Astrocyte (in vitro differentiated cells and primary cell): ENCODE measurements around the gene DPH6. TPM values are rescaled to one million over a fixed set of nuclear protein-coding genes. Genes with fewer than 3 reads are reported as not detected.

Experiments used
- DNase-seq: peaks from one replicate; pipeline ENCODE4 v3.0.0-alpha.2; 2010; ENCODE audit warnings: low read depth
- FAIRE-seq: peaks from 2 replicates; lab custom pipeline; 2011; peaks lifted over from hg19 to GRCh38; lab: Jason Lieb, UNC
- H2AFZ ChIP-seq: 2 replicates; pipeline ENCODE4 v1.6.0; 2012; ENCODE audit warnings: low read depth, low read length, inconsistent platforms
- H3K27ac ChIP-seq: 2 replicates; pipeline ENCODE4 v1.5.1; 2011; ENCODE audit warnings: low read depth, low read length, inconsistent platforms
- H3K27me3 ChIP-seq: 2 replicates; pipeline ENCODE4 v1.6.0; 2011; ENCODE audit warnings: low read length, inconsistent platforms; ENCODE audit not compliant: insufficient read depth
- H3K36me3 ChIP-seq: 2 replicates; pipeline ENCODE4 v1.5.1; 2011; ENCODE audit warnings: low read length, inconsistent platforms; ENCODE audit not compliant: insufficient read depth
- H3K4me1 ChIP-seq: 2 replicates; pipeline ENCODE4 v1.5.1; 2011; ENCODE audit warnings: low read length, inconsistent platforms; ENCODE audit not compliant: insufficient read depth
- H3K4me2 ChIP-seq: 2 replicates; pipeline ENCODE4 v1.6.0; 2012; ENCODE audit warnings: low read length, inconsistent platforms
- H3K4me3 ChIP-seq: 2 replicates; pipeline ENCODE4 v1.5.1; 2011; ENCODE audit warnings: low read depth, mild to moderate bottlenecking, low read length, inconsistent platforms; ENCODE audit not compliant: insufficient read depth
- H3K79me2 ChIP-seq: 2 replicates; pipeline ENCODE4 v1.6.0; 2012; ENCODE audit warnings: mild to moderate bottlenecking, low read length, inconsistent platforms; ENCODE audit not compliant: insufficient read depth
- H3K9ac ChIP-seq: 2 replicates; pipeline ENCODE4 v1.6.0; 2012; ENCODE audit warnings: mild to moderate bottlenecking, low read length, inconsistent platforms
- H3K9me3 ChIP-seq: 2 replicates; pipeline ENCODE4 v1.5.1; 2012; ENCODE audit warnings: low read depth, mild to moderate bottlenecking, low read length, inconsistent platforms; ENCODE audit not compliant: insufficient read depth
- H4K20me1 ChIP-seq: 2 replicates; pipeline ENCODE4 v1.6.0; 2012; ENCODE audit warnings: low read length, inconsistent platforms; ENCODE audit not compliant: insufficient read depth
- H3K27ac Mint-ChIP-seq: one replicate; pipeline ENCODE4 v1.8.0; 2021; ENCODE audit warnings: mild to moderate bottlenecking, mixed read lengths; ENCODE audit not compliant: unreplicated experiment
- H3K27me3 Mint-ChIP-seq: one replicate; pipeline ENCODE4 v1.8.0; 2021; ENCODE audit warnings: low read depth, mixed read lengths; ENCODE audit not compliant: unreplicated experiment
- H3K36me3 Mint-ChIP-seq: one replicate; pipeline ENCODE4 v1.8.0; 2021; ENCODE audit warnings: low read depth, mixed read lengths; ENCODE audit not compliant: unreplicated experiment
- H3K4me1 Mint-ChIP-seq: one replicate; pipeline ENCODE4 v1.8.0; 2021; ENCODE audit warnings: low read depth, mixed read lengths; ENCODE audit not compliant: unreplicated experiment
- H3K4me3 Mint-ChIP-seq: one replicate; pipeline ENCODE4 v1.8.0; 2021; ENCODE audit warnings: mild to moderate bottlenecking, moderate library complexity, mixed read lengths; ENCODE audit not compliant: unreplicated experiment
- H3K9me3 Mint-ChIP-seq: one replicate; pipeline ENCODE4 v1.8.0; 2021; ENCODE audit warnings: mild to moderate bottlenecking, mixed read lengths; ENCODE audit not compliant: unreplicated experiment
- CTCF ChIP-seq: IDR thresholded peaks from 2 replicates; pipeline ENCODE4 v1.5.1; 2011; ENCODE audit warnings: low read depth, mild to moderate bottlenecking, inconsistent platforms, low read length, moderate library complexity; ENCODE audit not compliant: insufficient read depth
- EZH2 ChIP-seq: IDR thresholded peaks from 2 replicates; pipeline ENCODE4 v1.6.1; 2012; ENCODE audit warnings: mild to moderate bottlenecking, low read length, inconsistent platforms; ENCODE audit not compliant: insufficient read depth
- total RNA-seq: library from RNA; stranded (reverse); gene quantifications from 2 replicates; pipeline ENCODE4 v1.2.1, GENCODE V29; 2021

DPH6 gene
- total RNA-seq, 1 donor from 2014 or later = 7.6 TPM

- Histone ChIP-seq H3K9ac (no peak overlapping the region), H3K4me1 (peaks cover 5% of the 10 kb centered on the region), H4K20me1 (no peaks in the 10 kb centered on the region), H3K79me2 (no peaks in the 10 kb centered on the region), H3K9me3 (no peaks in the 10 kb centered on the region), H3K4me3 (no peak overlapping the region), H3K36me3 (no peaks in the 10 kb centered on the region), H2AFZ (no peak overlapping the region), H3K27ac (no peak overlapping the region), H3K4me2 (no peak overlapping the region), H3K27me3 (no peaks in the 10 kb centered on the region)
- H3K4me1 Mint-ChIP-seq = peaks cover 4% of the 10 kb centered on the region
- H3K27ac Mint-ChIP-seq = no peak overlapping the region
- DNase-seq = no peak
- H3K36me3 Mint-ChIP-seq = no peaks in the 10 kb centered on the region
- FAIRE-seq = no peak
- TF ChIP-seq EZH2 (no peak), CTCF (no peak)
- H3K27me3 Mint-ChIP-seq = no peaks in the 10 kb centered on the region
- H3K4me3 Mint-ChIP-seq = no peak overlapping the region
- H3K9me3 Mint-ChIP-seq = no peaks in the 10 kb centered on the region
Measured at GRCh38 chr15:35559683-35560082, 13.7 kb upstream of the DPH6 start.

GRCh38 chr15:35557544-35557943, 11.6 kb upstream of the DPH6 start:
- H3K4me1 Mint-ChIP-seq = peaks cover 4% of the 10 kb centered on the region
- H3K36me3 ChIP-seq = no peaks in the 10 kb centered on the region
- H3K9me3 Mint-ChIP-seq = no peaks in the 10 kb centered on the region
- H4K20me1 ChIP-seq = no peaks in the 10 kb centered on the region
- TF ChIP-seq CTCF (no peak), EZH2 (no peak)
- peak overlapping the region; percentile 19 for H3K4me2 ChIP-seq
- H3K36me3 Mint-ChIP-seq = no peaks in the 10 kb centered on the region
- DNase-seq = peak; percentile 89
- no peak overlapping the region for H3K4me3 ChIP-seq
- peak overlapping the region; percentile 11 for H3K27ac Mint-ChIP-seq
- peaks cover 5% of the 10 kb centered on the region for H3K4me1 ChIP-seq
- H2AFZ ChIP-seq = no peak overlapping the region
- FAIRE-seq = peak; percentile 87
- H3K27me3 ChIP-seq = no peaks in the 10 kb centered on the region
- no peaks in the 10 kb centered on the region for H3K79me2 ChIP-seq
- H3K27ac ChIP-seq = peak overlapping the region; percentile 20
- no peaks in the 10 kb centered on the region for H3K9me3 ChIP-seq
- no peak overlapping the region for H3K4me3 Mint-ChIP-seq
- H3K27me3 Mint-ChIP-seq = no peaks in the 10 kb centered on the region
- H3K9ac ChIP-seq = no peak overlapping the region

- Mint-ChIP-seq H3K27me3 (no peaks in the 10 kb centered on the region), H3K4me3 (no peak overlapping the region), H3K9me3 (no peaks in the 10 kb centered on the region), H3K4me1 (peaks cover 4% of the 10 kb centered on the region), H3K27ac (peak overlapping the region; percentile 51), H3K36me3 (no peaks in the 10 kb centered on the region)
- H3K9ac ChIP-seq = no peak overlapping the region
- DNase-seq (no peak), FAIRE-seq (no peak)
- TF ChIP-seq CTCF (no peak), EZH2 (no peak)
- H3K4me3 ChIP-seq = no peak overlapping the region
- H3K79me2 ChIP-seq = no peaks in the 10 kb centered on the region
- H3K27me3 ChIP-seq = no peaks in the 10 kb centered on the region
- H4K20me1 ChIP-seq = no peaks in the 10 kb centered on the region
- H3K9me3 ChIP-seq = no peaks in the 10 kb centered on the region
- peak overlapping the region; percentile 19 for H3K4me2 ChIP-seq
- H3K36me3 ChIP-seq = no peaks in the 10 kb centered on the region
- peaks cover 5% of the 10 kb centered on the region for H3K4me1 ChIP-seq
- no peak overlapping the region for H2AFZ ChIP-seq
- no peak overlapping the region for H3K27ac ChIP-seq
Measured at GRCh38 chr15:35557012-35557411, 11.0 kb upstream of the DPH6 start.
